HepG2 (cell line): ENCODE results near the gene NOXRED1. TPM values are rescaled to one million over a fixed set of nuclear protein-coding genes. Genes with fewer than 3 reads are reported as not detected.
A peak's percentile ranks its signal among the peaks of the same experiment; 100 is the strongest.

ENCODE experiments used
- AGO1 ChIP-seq: fragments of 200-400 bp; formaldehyde crosslinking; IDR thresholded peaks from 2 replicates; pipeline ENCODE4 v1.6.1; 2017; ENCODE audit warnings: mild to moderate bottlenecking, low read depth, low read length, moderate library complexity; ENCODE audit not compliant: poor library complexity, severe bottlenecking
- DNMT1 ChIP-seq: sonication (generic); formaldehyde crosslinking; IDR thresholded peaks from 2 replicates; pipeline ENCODE4 v1.5.1; 2020; ENCODE audit warnings: mild to moderate bottlenecking, missing genetic modification reagents
- FOXO1 ChIP-seq: sonication (generic); formaldehyde crosslinking; IDR thresholded peaks from 2 replicates; pipeline ENCODE4 v1.4.0; 2020; ENCODE audit warnings: missing genetic modification reagents
- GRHL1 ChIP-seq: sonication (generic); formaldehyde crosslinking; conservative IDR thresholded peaks from 2 replicates; pipeline ENCODE4 v1.8.0; 2022; ENCODE audit warnings: missing genetic modification reagents
- ISX ChIP-seq: sonication (generic); formaldehyde crosslinking; conservative IDR thresholded peaks from 2 replicates; pipeline ENCODE4 v1.5.0; 2020; ENCODE audit warnings: missing genetic modification reagents
- MEIS2 ChIP-seq: sonication (generic); formaldehyde crosslinking; IDR thresholded peaks from 2 replicates; pipeline ENCODE4 v1.9.0; 2021; ENCODE audit warnings: mild to moderate bottlenecking, missing genetic modification reagents
- NR2F2 ChIP-seq: IDR thresholded peaks from 2 replicates; pipeline ENCODE4 v1.6.1; 2012; ENCODE audit warnings: low read depth, inconsistent platforms, borderline replicate concordance
- PAX8 ChIP-seq: sonication (generic); formaldehyde crosslinking; IDR thresholded peaks from 2 replicates; pipeline ENCODE4 v1.8.0; 2022; ENCODE audit warnings: mild to moderate bottlenecking, missing genetic modification reagents, borderline replicate concordance
- SETDB1 ChIP-seq: sonication (generic); formaldehyde crosslinking; IDR thresholded peaks from 2 replicates; pipeline ENCODE4 v1.5.1; 2020; ENCODE audit warnings: missing genetic modification reagents, mild to moderate bottlenecking, borderline replicate concordance
- SOX13 ChIP-seq, 3 experiments: fragments of 450-650 bp in 1 of 3; sonication (generic) in 1 of 3; formaldehyde crosslinking in 1 of 3; IDR thresholded peaks in 2 of 3; conservative IDR thresholded peaks in 1 of 3; 2 replicates each; pipeline versions ENCODE4 v1.5.0 to v1.6.1; 2016 to 2020; ENCODE audit warnings: antibody characterized with exemption in 1 of 3, mild to moderate bottlenecking in 1 of 3, missing compliant biosample characterization in 1 of 3, missing genetic modification reagents in 1 of 3, moderate library complexity in 1 of 3
- SP4 ChIP-seq: sonication (generic); formaldehyde crosslinking; IDR thresholded peaks from 2 replicates; pipeline ENCODE4 v1.8.1; 2023; ENCODE audit warnings: mild to moderate bottlenecking, missing genetic modification reagents
- TAF1 ChIP-seq: sonication (generic); formaldehyde crosslinking; IDR thresholded peaks from 2 replicates; pipeline ENCODE4 v1.4.0; 2020; ENCODE audit warnings: missing genetic modification reagents
- TFE3 ChIP-seq: IDR thresholded peaks from 2 replicates; pipeline ENCODE4 v1.6.1; 2016
- ZNF280D ChIP-seq: sonication (generic); formaldehyde crosslinking; IDR thresholded peaks from 2 replicates; pipeline ENCODE4 v1.5.1; 2020; ENCODE audit warnings: mild to moderate bottlenecking, missing genetic modification reagents
- ZNF282 ChIP-seq: fragments of 450-650 bp; IDR thresholded peaks from 2 replicates; pipeline ENCODE4 v1.6.1; 2018; ENCODE audit not compliant: partially characterized antibody
- ZNF317 ChIP-seq: sonication (generic); formaldehyde crosslinking; IDR thresholded peaks from 2 replicates; pipeline ENCODE4 v1.5.0; 2020; ENCODE audit warnings: mild to moderate bottlenecking, missing genetic modification reagents
- ZNF446 ChIP-seq: sonication (generic); formaldehyde crosslinking; IDR thresholded peaks from 2 replicates; pipeline ENCODE4 v1.5.0; 2020; ENCODE audit warnings: mild to moderate bottlenecking, missing genetic modification reagents
- ZNF512 ChIP-seq: sonication (generic); formaldehyde crosslinking; IDR thresholded peaks from 2 replicates; pipeline ENCODE4 v1.4.0; 2020; ENCODE audit warnings: mild to moderate bottlenecking, missing genetic modification reagents
- ZNF784 ChIP-seq: sonication (generic); formaldehyde crosslinking; IDR thresholded peaks from 2 replicates; pipeline ENCODE4 v1.5.1; 2020; ENCODE audit warnings: missing genetic modification reagents, mild to moderate bottlenecking, borderline replicate concordance
- polyA plus RNA-seq, 8 experiments: library from polyadenylated mRNA; depleted of rRNA in 3 of 8; stranded (reverse) in 7 of 8; unstranded in 1 of 8; fragments of >200 nt; fragmentation: Illumina TruSeq in 4 of 8; extraction: Trizol in 4 of 8; gene quantifications; 2 replicates each; pipeline versions ENCODE4 v1.2.1 to v1.2.3, GENCODE V29; 2011 to 2016; ENCODE audit warnings: low read depth in 4 of 8, missing spikeins in 1 of 8, mixed read lengths in 1 of 8; ENCODE audit not compliant: insufficient read depth in 1 of 8
- total RNA-seq, 5 experiments: library from RNA; depleted of rRNA; stranded (reverse); fragments of >200 nt; fragmentation: Illumina TruSeq; extraction: Trizol; gene quantifications; 2 replicates each; pipeline ENCODE4 v1.2.3, GENCODE V29; 2016; ENCODE audit warnings: low read depth in 1 of 5

NOXRED1 gene
- total and polyA plus RNA-seq, 2 of the 13 experiments (the other 11 are each of a cell fraction or from before 2014, with no cell fraction given), result 0.24 to 0.41 TPM

- no peak for TF ChIP-seq GRHL1 (CRISPR knock-in tag)
- no peak for TF ChIP-seq ZNF512 (CRISPR knock-in tag)
- peak; percentile 7; the same call in 1 of the 2 replicates for TF ChIP-seq FOXO1 (CRISPR knock-in tag)
- TF ChIP-seq DNMT1 (CRISPR knock-in tag), result 0 out of 2 replicates have a peak, but pooled peaks have one; percentile 36
- peak; percentile 65; the same call in 1 of the 2 replicates for TF ChIP-seq MEIS2 (CRISPR knock-in tag)
- peak; percentile 82; the same call in 1 of the 2 replicates for TF ChIP-seq ZNF446 (CRISPR knock-in tag)
- no peak for TF ChIP-seq SOX13 (IDR thresholded peaks at IDR 0.05)
- peak in 1 of 2 experiments; percentile 12; a peak in 1 of 4 replicates for TF ChIP-seq SOX13 (CRISPR knock-in tag; conservative IDR thresholded peaks at IDR 0.05 in 1 of 2, IDR thresholded peaks at IDR 0.05 in 1 of 2)
- no peak for TF ChIP-seq NR2F2
- no peak for TF ChIP-seq ZNF282
- peak; percentile 90 for TF ChIP-seq SP4 (CRISPR knock-in tag)
- 0 out of 2 replicates have a peak, but pooled peaks have one; percentile 41 for TF ChIP-seq ZNF317 (CRISPR knock-in tag)
- no peak for TF ChIP-seq ISX (CRISPR knock-in tag)
- peak; percentile 85 for TF ChIP-seq TAF1
- 0 out of 2 replicates have a peak, but pooled peaks have one; percentile 43 for TF ChIP-seq TFE3 (CRISPR knock-in tag)
- TF ChIP-seq AGO1, result peak; percentile 56
- peak; percentile 86 for TF ChIP-seq ZNF784 (CRISPR knock-in tag)
- TF ChIP-seq SETDB1 (CRISPR knock-in tag), result no peak
- TF ChIP-seq PAX8 (CRISPR knock-in tag), result 0 out of 2 replicates have a peak, but pooled peaks have one; percentile 16
- no peak for TF ChIP-seq ZNF280D (CRISPR knock-in tag)
These were observed 34.4 kb upstream of the NOXRED1 start, which contains the start of the genes AHSA1 and VIPAS39 (continued) for GRCh38 chr14:77457522-77458248.
